ENCODE results near the gene NUP210L.

The NUP210L gene

GRCh38 chr1:153942766-153943549 is 211.9 kb downstream of the NUP210L start:
- DNase-seq: no peak
